ENCODE measurements around the gene OR52E4.

OR52E4 gene

GRCh38 chr11:5887661-5888060 is 7.2 kb downstream of the OR52E4 start:
- no peaks in the 10 kb centered on the region for H3K36me3 ChIP-seq (ENCODE audit: control insufficient read depth, insufficient read depth, low read length)
- H3K27me3 ChIP-seq (ENCODE audit: control insufficient read depth, insufficient read depth, low read length) = no peaks in the 10 kb centered on the region
- H3K4me3 ChIP-seq (ENCODE audit: low read length) = no peak overlapping the region
- no peak overlapping the region for H3K9ac ChIP-seq (ENCODE audit: low read length)
- H3K4me1 ChIP-seq (ENCODE audit: control insufficient read depth, insufficient read depth, low read length) = no peaks in the 10 kb centered on the region
- H3K27ac ChIP-seq (ENCODE audit: low read depth, low read length) = no peak overlapping the region

GRCh38 chr11:5891216-5891800 is 10.9 kb downstream of the OR52E4 start:
- H3K4me3 ChIP-seq (ENCODE audit: low read length) = no peak overlapping the region
- no peak overlapping the region for H3K27ac ChIP-seq (ENCODE audit: low read depth, low read length)
- no peak overlapping the region for H3K9ac ChIP-seq (ENCODE audit: low read length)
- H3K4me1 ChIP-seq (ENCODE audit: control insufficient read depth, insufficient read depth, low read length) = no peaks in the 10 kb centered on the region
- H3K36me3 ChIP-seq (ENCODE audit: control insufficient read depth, insufficient read depth, low read length) = no peaks in the 10 kb centered on the region
- no peaks in the 10 kb centered on the region for H3K27me3 ChIP-seq (ENCODE audit: control insufficient read depth, insufficient read depth, low read length)

- Histone ChIP-seq H3K9ac (ENCODE audit: low read length) (no peak within 1 kb of the TSS), H3K4me3 (ENCODE audit: low read length) (no peak within 1 kb of the TSS), H3K27me3 (ENCODE audit: control insufficient read depth, insufficient read depth, low read length) (no peaks in the 10 kb centered on the region), H3K4me1 (ENCODE audit: control insufficient read depth, insufficient read depth, low read length) (no peaks in the 10 kb centered on the region), H3K27ac (ENCODE audit: low read depth, low read length) (no peak within 1 kb of the TSS), H3K36me3 (ENCODE audit: control insufficient read depth, insufficient read depth, low read length) (no peaks in the 10 kb centered on the region)
These were observed 12.5 kb downstream of the OR52E4 start, which contains the start of gene OR52E5 for GRCh38 chr11:5892908-5893307. Gene OR52E5, plus strand, starts transcription at chr11:5893208. Its CDS starts 7,569 bp downstream, at chr11:5900777.

GRCh38 chr11:5899534-5899933 is 19.1 kb downstream of the OR52E4 start:
- Histone ChIP-seq H3K27ac (ENCODE audit: low read depth, low read length) (no peak overlapping the region), H3K27me3 (ENCODE audit: control insufficient read depth, insufficient read depth, low read length) (no peaks in the 10 kb centered on the region), H3K4me1 (ENCODE audit: control insufficient read depth, insufficient read depth, low read length) (no peaks in the 10 kb centered on the region), H3K4me3 (ENCODE audit: low read length) (no peak overlapping the region), H3K9ac (ENCODE audit: low read length) (no peak overlapping the region), H3K36me3 (ENCODE audit: control insufficient read depth, insufficient read depth, low read length) (no peaks in the 10 kb centered on the region)

GRCh38 chr11:5910540-5910939 is 30.1 kb downstream of the OR52E4 start:
- H3K27ac ChIP-seq (ENCODE audit: low read depth, low read length) = no peak overlapping the region
- H3K36me3 ChIP-seq (ENCODE audit: control insufficient read depth, insufficient read depth, low read length) = no peaks in the 10 kb centered on the region
- H3K4me1 ChIP-seq (ENCODE audit: control insufficient read depth, insufficient read depth, low read length) = no peaks in the 10 kb centered on the region
- no peak overlapping the region for H3K9ac ChIP-seq (ENCODE audit: low read length)
- no peaks in the 10 kb centered on the region for H3K27me3 ChIP-seq (ENCODE audit: control insufficient read depth, insufficient read depth, low read length)
- H3K4me3 ChIP-seq (ENCODE audit: low read length) = no peak overlapping the region

GRCh38 chr11:5922749-5923426 is 42.5 kb downstream of the OR52E4 start:
- Histone ChIP-seq H3K4me1 (ENCODE audit: control insufficient read depth, insufficient read depth, low read length) (no peaks in the 10 kb centered on the region), H3K27me3 (ENCODE audit: control insufficient read depth, insufficient read depth, low read length) (no peaks in the 10 kb centered on the region), H3K9ac (ENCODE audit: low read length) (no peak overlapping the region), H3K36me3 (ENCODE audit: control insufficient read depth, insufficient read depth, low read length) (no peaks in the 10 kb centered on the region), H3K27ac (ENCODE audit: low read depth, low read length) (no peak overlapping the region), H3K4me3 (ENCODE audit: low read length) (no peak overlapping the region)

- Histone ChIP-seq H3K4me3 (ENCODE audit: low read length) (no peak overlapping the region), H3K36me3 (ENCODE audit: control insufficient read depth, insufficient read depth, low read length) (no peaks in the 10 kb centered on the region), H3K4me1 (ENCODE audit: control insufficient read depth, insufficient read depth, low read length) (no peaks in the 10 kb centered on the region), H3K9ac (ENCODE audit: low read length) (no peak overlapping the region), H3K27me3 (ENCODE audit: control insufficient read depth, insufficient read depth, low read length) (no peaks in the 10 kb centered on the region), H3K27ac (ENCODE audit: low read depth, low read length) (no peak overlapping the region)
These were observed 43.0 kb downstream of the OR52E4 start for GRCh38 chr11:5923427-5923776.

GRCh38 chr11:5923794-5924193 is 43.4 kb downstream of the OR52E4 start:
- Histone ChIP-seq H3K36me3 (ENCODE audit: control insufficient read depth, insufficient read depth, low read length) (no peaks in the 10 kb centered on the region), H3K9ac (ENCODE audit: low read length) (no peak overlapping the region), H3K27me3 (ENCODE audit: control insufficient read depth, insufficient read depth, low read length) (no peaks in the 10 kb centered on the region), H3K4me1 (ENCODE audit: control insufficient read depth, insufficient read depth, low read length) (no peaks in the 10 kb centered on the region), H3K4me3 (ENCODE audit: low read length) (no peak overlapping the region), H3K27ac (ENCODE audit: low read depth, low read length) (no peak overlapping the region)

- no peaks in the 10 kb centered on the region for H3K27me3 ChIP-seq (ENCODE audit: control insufficient read depth, insufficient read depth, low read length)
- no peaks in the 10 kb centered on the region for H3K36me3 ChIP-seq (ENCODE audit: control insufficient read depth, insufficient read depth, low read length)
- no peak overlapping the region for H3K4me3 ChIP-seq (ENCODE audit: low read length)
- no peak overlapping the region for H3K9ac ChIP-seq (ENCODE audit: low read length)
- no peak overlapping the region for H3K27ac ChIP-seq (ENCODE audit: low read depth, low read length)
- no peaks in the 10 kb centered on the region for H3K4me1 ChIP-seq (ENCODE audit: control insufficient read depth, insufficient read depth, low read length)
These were observed 47.8 kb downstream of the OR52E4 start for GRCh38 chr11:5928271-5928670.

GRCh38 chr11:5928811-5929210 is 48.4 kb downstream of the OR52E4 start:
- Histone ChIP-seq H3K27ac (ENCODE audit: low read depth, low read length) (no peak overlapping the region), H3K4me1 (ENCODE audit: control insufficient read depth, insufficient read depth, low read length) (no peaks in the 10 kb centered on the region), H3K27me3 (ENCODE audit: control insufficient read depth, insufficient read depth, low read length) (no peaks in the 10 kb centered on the region)

GRCh38 chr11:5929571-5930368 is 49.3 kb downstream of the OR52E4 start:
- Histone ChIP-seq H3K27me3 (ENCODE audit: control insufficient read depth, insufficient read depth, low read length) (no peaks in the 10 kb centered on the region), H3K36me3 (ENCODE audit: control insufficient read depth, insufficient read depth, low read length) (no peaks in the 10 kb centered on the region), H3K27ac (ENCODE audit: low read depth, low read length) (no peak overlapping the region), H3K9ac (ENCODE audit: low read length) (no peak overlapping the region), H3K4me3 (ENCODE audit: low read length) (no peak overlapping the region), H3K4me1 (ENCODE audit: control insufficient read depth, insufficient read depth, low read length) (no peaks in the 10 kb centered on the region)

More at GRCh38 chr11:5928811-5929210, 48.4 kb downstream of the OR52E4 start:
- no peak overlapping the region for H3K9ac ChIP-seq (ENCODE audit: low read length)
- H3K4me3 ChIP-seq (ENCODE audit: low read length) = no peak overlapping the region
- no peaks in the 10 kb centered on the region for H3K36me3 ChIP-seq (ENCODE audit: control insufficient read depth, insufficient read depth, low read length)

- H3K4me3 ChIP-seq (ENCODE audit: low read length) = no peak overlapping the region
- H3K36me3 ChIP-seq (ENCODE audit: control insufficient read depth, insufficient read depth, low read length) = no peaks in the 10 kb centered on the region
- H3K4me1 ChIP-seq (ENCODE audit: control insufficient read depth, insufficient read depth, low read length) = no peaks in the 10 kb centered on the region
- no peak overlapping the region for H3K9ac ChIP-seq (ENCODE audit: low read length)
- H3K27me3 ChIP-seq (ENCODE audit: control insufficient read depth, insufficient read depth, low read length) = no peaks in the 10 kb centered on the region
- no peak overlapping the region for H3K27ac ChIP-seq (ENCODE audit: low read depth, low read length)
These were observed 50.2 kb downstream of the OR52E4 start for GRCh38 chr11:5930614-5931013.

All from rectal smooth muscle tissue (tissue), 1 donor.